Activated T-helper 2 cell treated with anti-CD3 and anti-CD28 coated beads, Interferon-gamma antibody, Interleukin-2, Interleukin-4, amounts not matched to agents 10 μg/mL and 5 μg/mL and 100 μg/mL, durations not matched to agents 14 hours and 24 hours and 36 hours (primary cell): ENCODE measurements around the gene NBAS. TPM values are rescaled to one million over a fixed set of nuclear protein-coding genes. Genes with fewer than 3 reads are reported as not detected.
A peak's percentile ranks its signal among the peaks of the same experiment; 100 is the strongest.

ENCODE experiments used
- DNase-seq: peaks from one replicate; pipeline ENCODE4 v3.0.0; 2021; ENCODE audit warnings: low spot score
- H3K27ac Mint-ChIP-seq: one replicate; pipeline ENCODE4 v1.8.0; 2021; ENCODE audit warnings: mixed read lengths
- H3K27me3 Mint-ChIP-seq: one replicate; pipeline ENCODE4 v1.8.0; 2021; ENCODE audit warnings: low read depth, mixed read lengths
- H3K36me3 Mint-ChIP-seq: one replicate; pipeline ENCODE4 v1.8.0; 2021; ENCODE audit warnings: low read depth, mixed read lengths
- H3K4me1 Mint-ChIP-seq: one replicate; pipeline ENCODE4 v1.8.0; 2021; ENCODE audit warnings: low read depth, mixed read lengths
- H3K4me3 Mint-ChIP-seq: one replicate; pipeline ENCODE4 v1.8.0; 2021; ENCODE audit warnings: low read depth, mild to moderate bottlenecking, moderate library complexity, mixed read lengths
- H3K9me3 Mint-ChIP-seq: one replicate; pipeline ENCODE4 v1.8.0; 2021; ENCODE audit warnings: mixed read lengths
- intact Hi-C: fragments of 100-400 bp; cut with micrococcal nuclease; formaldehyde crosslinking; loops from one replicate; pipeline ENCODE4 v1.15.1; 2023
- total RNA-seq: library from RNA; stranded (reverse); gene quantifications from 2 replicates; pipeline ENCODE4 v1.2.3, GENCODE V29; 2022

Gene NBAS
- 37.2 and 38.7 TPM in 2 replicates for total RNA-seq

- peak within 1 kb of the TSS; percentile 99 for H3K4me3 Mint-ChIP-seq
- peaks cover 14% of the 10 kb centered on the region for H3K27me3 Mint-ChIP-seq
- H3K9me3 Mint-ChIP-seq, result no peaks in the 10 kb centered on the region
- H3K4me1 Mint-ChIP-seq, result peaks cover 33% of the 10 kb centered on the region
- intact Hi-C loops, result loop anchor here (1.0 kb wide), 3 partner anchors 16 to 384 kb away; partner anchors contain the start of gene DDX1
- H3K27ac Mint-ChIP-seq, result peak within 1 kb of the TSS; percentile 92
- no peaks in the 10 kb centered on the region for H3K36me3 Mint-ChIP-seq
- peak; percentile 66 for DNase-seq
These were observed at the start of gene NBAS for GRCh38 chr2:15560988-15561573. Gene NBAS, minus strand, starts transcription at chr2:15561334. Its CDS starts 30 bp downstream, at chr2:15561304.

- H3K27ac Mint-ChIP-seq, result no peak overlapping the region
- H3K9me3 Mint-ChIP-seq, result no peaks in the 10 kb centered on the region
- DNase-seq, result no peak
- intact Hi-C loops, result no loop called here
- H3K4me1 Mint-ChIP-seq, result peaks cover 5% of the 10 kb centered on the region
- no peak overlapping the region for H3K4me3 Mint-ChIP-seq
- no peaks in the 10 kb centered on the region for H3K27me3 Mint-ChIP-seq
- H3K36me3 Mint-ChIP-seq, result peaks cover 56% of the 10 kb centered on the region
These were observed 49.4 kb upstream of the NBAS start for GRCh38 chr2:15610430-15610952.

- Mint-ChIP-seq H3K27me3 (no peaks in the 10 kb centered on the region), H3K4me3 (no peak overlapping the region), H3K27ac (no peak overlapping the region), H3K9me3 (no peaks in the 10 kb centered on the region), H3K4me1 (peaks cover 2% of the 10 kb centered on the region), H3K36me3 (peaks cover 56% of the 10 kb centered on the region)
- intact Hi-C loops, result no loop called here
- no peak for DNase-seq
These were observed 48.4 kb upstream of the NBAS start for GRCh38 chr2:15609341-15610042.

- Mint-ChIP-seq H3K27ac (no peak overlapping the region), H3K36me3 (peaks cover 58% of the 10 kb centered on the region), H3K9me3 (no peaks in the 10 kb centered on the region), H3K27me3 (no peaks in the 10 kb centered on the region), H3K4me3 (no peak overlapping the region), H3K4me1 (peaks cover under 1% of the 10 kb centered on the region)
- intact Hi-C loops, result no loop called here
- no peak for DNase-seq
These were observed 47.2 kb upstream of the NBAS start for GRCh38 chr2:15608392-15608761.

GRCh38 chr2:15607709-15608391 is 46.7 kb upstream of the NBAS start:
- H3K9me3 Mint-ChIP-seq, result no peaks in the 10 kb centered on the region
- intact Hi-C loops, result no loop called here
- no peak for DNase-seq
- no peaks in the 10 kb centered on the region for H3K27me3 Mint-ChIP-seq
- H3K36me3 Mint-ChIP-seq, result peaks cover 61% of the 10 kb centered on the region
- no peak overlapping the region for H3K4me3 Mint-ChIP-seq
- no peaks in the 10 kb centered on the region for H3K4me1 Mint-ChIP-seq
- no peak overlapping the region for H3K27ac Mint-ChIP-seq

- H3K27ac Mint-ChIP-seq, result no peak overlapping the region
- intact Hi-C loops, result no loop called here
- H3K4me1 Mint-ChIP-seq, result no peaks in the 10 kb centered on the region
- H3K4me3 Mint-ChIP-seq, result no peak overlapping the region
- no peaks in the 10 kb centered on the region for H3K27me3 Mint-ChIP-seq
- DNase-seq, result no peak
- H3K36me3 Mint-ChIP-seq, result peaks cover 72% of the 10 kb centered on the region
- no peaks in the 10 kb centered on the region for H3K9me3 Mint-ChIP-seq
These were observed 45.6 kb upstream of the NBAS start for GRCh38 chr2:15606481-15607441.

GRCh38 chr2:15605721-15606120 is 44.6 kb upstream of the NBAS start:
- intact Hi-C loops, result no loop called here
- Mint-ChIP-seq H3K36me3 (peaks cover 82% of the 10 kb centered on the region), H3K27me3 (no peaks in the 10 kb centered on the region), H3K4me3 (no peak overlapping the region), H3K9me3 (no peaks in the 10 kb centered on the region), H3K4me1 (no peaks in the 10 kb centered on the region), H3K27ac (no peak overlapping the region)
- DNase-seq, result no peak

GRCh38 chr2:15603948-15604347 is 42.8 kb upstream of the NBAS start:
- no peak for DNase-seq

GRCh38 chr2:15603044-15603765 is 42.1 kb upstream of the NBAS start:
- DNase-seq, result no peak
- H3K4me1 Mint-ChIP-seq, result peaks cover 3% of the 10 kb centered on the region
- H3K27me3 Mint-ChIP-seq, result no peaks in the 10 kb centered on the region
- H3K27ac Mint-ChIP-seq, result no peak overlapping the region
- intact Hi-C loops, result no loop called here
- peaks cover 84% of the 10 kb centered on the region for H3K36me3 Mint-ChIP-seq
- H3K9me3 Mint-ChIP-seq, result no peaks in the 10 kb centered on the region
- H3K4me3 Mint-ChIP-seq, result no peak overlapping the region

More at GRCh38 chr2:15603948-15604347, 42.8 kb upstream of the NBAS start:
- H3K27ac Mint-ChIP-seq, result no peak overlapping the region
- no peaks in the 10 kb centered on the region for H3K9me3 Mint-ChIP-seq
- H3K4me3 Mint-ChIP-seq, result no peak overlapping the region
- intact Hi-C loops, result no loop called here
- H3K27me3 Mint-ChIP-seq, result no peaks in the 10 kb centered on the region
- no peaks in the 10 kb centered on the region for H3K4me1 Mint-ChIP-seq
- H3K36me3 Mint-ChIP-seq, result peaks cover 79% of the 10 kb centered on the region

- peaks cover 4% of the 10 kb centered on the region for H3K4me1 Mint-ChIP-seq
- peaks cover 80% of the 10 kb centered on the region for H3K36me3 Mint-ChIP-seq
- no peak overlapping the region for H3K4me3 Mint-ChIP-seq
- no peaks in the 10 kb centered on the region for H3K9me3 Mint-ChIP-seq
- intact Hi-C loops, result no loop called here
- no peaks in the 10 kb centered on the region for H3K27me3 Mint-ChIP-seq
- no peak overlapping the region for H3K27ac Mint-ChIP-seq
- no peak for DNase-seq
These were observed 41.3 kb upstream of the NBAS start for GRCh38 chr2:15602393-15602792.

GRCh38 chr2:15601681-15602080 is 40.5 kb upstream of the NBAS start:
- no peaks in the 10 kb centered on the region for H3K9me3 Mint-ChIP-seq
- H3K27ac Mint-ChIP-seq, result no peak overlapping the region
- intact Hi-C loops, result no loop called here
- no peak overlapping the region for H3K4me3 Mint-ChIP-seq
- DNase-seq, result no peak
- peaks cover 81% of the 10 kb centered on the region for H3K36me3 Mint-ChIP-seq
- peaks cover 4% of the 10 kb centered on the region for H3K4me1 Mint-ChIP-seq
- no peaks in the 10 kb centered on the region for H3K27me3 Mint-ChIP-seq

GRCh38 chr2:15599994-15600393 is 38.9 kb upstream of the NBAS start:
- intact Hi-C loops, result no loop called here
- Mint-ChIP-seq H3K27ac (no peak overlapping the region), H3K4me1 (peaks cover 4% of the 10 kb centered on the region), H3K9me3 (no peaks in the 10 kb centered on the region), H3K36me3 (peaks cover 82% of the 10 kb centered on the region), H3K4me3 (no peak overlapping the region), H3K27me3 (no peaks in the 10 kb centered on the region)
- DNase-seq, result no peak
